ENCODE data around the gene HOXA9.

DNA sequence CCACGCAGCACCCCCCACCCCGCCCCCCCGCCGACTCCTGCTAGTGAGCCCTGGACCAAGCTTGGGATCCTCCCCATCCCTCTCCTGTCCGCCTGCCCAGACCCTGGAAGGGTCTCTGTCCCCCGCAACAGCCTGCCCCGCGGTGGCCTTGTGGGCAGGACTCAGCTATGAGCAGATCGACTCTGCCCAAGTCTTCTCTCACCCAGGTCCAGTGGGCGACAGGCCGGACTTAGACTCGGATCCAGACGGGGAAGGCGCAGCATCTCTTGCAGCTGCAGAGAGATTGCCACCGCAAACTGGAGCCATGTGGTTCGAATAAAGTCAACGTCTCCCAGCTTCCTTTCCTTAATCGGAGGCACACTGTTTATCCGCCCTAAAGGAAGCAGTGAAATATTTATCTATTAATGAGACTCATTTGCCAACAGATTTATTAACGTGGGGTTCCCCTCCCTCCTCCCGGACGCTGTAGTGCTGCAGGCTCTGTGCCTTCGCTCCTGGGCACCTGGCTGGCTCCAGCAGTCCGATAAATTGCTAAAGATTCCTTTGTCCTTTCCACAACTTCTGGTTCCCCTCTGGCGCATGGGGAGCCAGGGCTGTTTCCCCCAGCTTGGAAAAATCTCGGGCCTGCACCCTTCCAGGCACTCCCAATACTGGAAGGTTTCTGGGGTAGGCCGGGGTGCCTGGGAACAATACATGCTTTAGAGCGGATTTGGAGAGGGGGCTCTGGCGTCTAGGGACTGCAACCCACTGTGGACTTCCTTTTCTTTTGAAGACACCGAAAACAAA lies 8.2 kb downstream of the HOXA9 start:
- no peak for TF ChIP-seq EZH2 (IDR thresholded peaks at IDR 0.05; ENCODE audit: borderline replicate concordance, low read length)
- TF ChIP-seq, protein P1, sequence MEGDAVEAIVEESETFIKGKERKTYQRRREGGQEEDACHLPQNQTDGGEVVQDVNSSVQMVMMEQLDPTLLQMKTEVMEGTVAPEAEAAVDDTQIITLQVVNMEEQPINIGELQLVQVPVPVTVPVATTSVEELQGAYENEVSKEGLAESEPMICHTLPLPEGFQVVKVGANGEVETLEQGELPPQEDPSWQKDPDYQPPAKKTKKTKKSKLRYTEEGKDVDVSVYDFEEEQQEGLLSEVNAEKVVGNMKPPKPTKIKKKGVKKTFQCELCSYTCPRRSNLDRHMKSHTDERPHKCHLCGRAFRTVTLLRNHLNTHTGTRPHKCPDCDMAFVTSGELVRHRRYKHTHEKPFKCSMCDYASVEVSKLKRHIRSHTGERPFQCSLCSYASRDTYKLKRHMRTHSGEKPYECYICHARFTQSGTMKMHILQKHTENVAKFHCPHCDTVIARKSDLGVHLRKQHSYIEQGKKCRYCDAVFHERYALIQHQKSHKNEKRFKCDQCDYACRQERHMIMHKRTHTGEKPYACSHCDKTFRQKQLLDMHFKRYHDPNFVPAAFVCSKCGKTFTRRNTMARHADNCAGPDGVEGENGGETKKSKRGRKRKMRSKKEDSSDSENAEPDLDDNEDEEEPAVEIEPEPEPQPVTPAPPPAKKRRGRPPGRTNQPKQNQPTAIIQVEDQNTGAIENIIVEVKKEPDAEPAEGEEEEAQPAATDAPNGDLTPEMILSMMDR (conservative IDR thresholded peaks at IDR 0.05 in 1 of 2, IDR thresholded peaks at IDR 0.05 in 1 of 2; ENCODE audit: extremely low read depth in 1 of 2, insufficient read depth in 1 of 2, low read depth in 1 of 2, low read length in 2 of 2): no peak

All from mammary epithelial cell (primary cell).